Kasumi-1 (cell line): Measurements from ENCODE around the gene SAA1.

Experiments
- DNase-seq, 2 experiments: peaks; one replicate each; lab custom pipeline; 2025; lab: John Stamatoyannopoulos, UW

Gene SAA1

GRCh38 chr11:18310800-18311340 is 44.8 kb downstream of the SAA1 start:
- peak; percentile 52 for DNase-seq

- no peak for DNase-seq
Observed at GRCh38 chr11:18312012-18312411, 45.9 kb downstream of the SAA1 start.

GRCh38 chr11:18312663-18313420 is 46.8 kb downstream of the SAA1 start:
- peak in 1 of 2 experiments; percentile 5 for DNase-seq

- no peak for DNase-seq
Observed at GRCh38 chr11:18313965-18314763, 48.1 kb downstream of the SAA1 start.

GRCh38 chr11:18314784-18315523 is 48.9 kb downstream of the SAA1 start:
- peak in 1 of 2 experiments; percentile 22 for DNase-seq

- DNase-seq = no peak
Observed at GRCh38 chr11:18315893-18316292, 49.8 kb downstream of the SAA1 start.

GRCh38 chr11:18317551-18317950 is 51.5 kb downstream of the SAA1 start:
- DNase-seq = no peak
